HEK293 (cell line): ENCODE results near the gene PDE10A.
"Not testable (repeated sequence)": the region's sequence is repeated elsewhere in the genome, so short reads cannot be mapped to it uniquely, and the experiment has no call there.

Source experiments
- CTCF ChIA-PET: fragments of 350-600 bp; formaldehyde crosslinking; extraction: SDS; loops from one replicate; lab custom pipeline; 2021; ENCODE audit warnings: antibody characterized with exemption; lab: Yijun Ruan, JAX
- POLR2A ChIA-PET: fragments of 300-600 bp; formaldehyde crosslinking; extraction: SDS; loops from one replicate; lab custom pipeline; 2020; ENCODE audit warnings: antibody characterized with exemption, inconsistent platforms; lab: Yijun Ruan, JAX
- H3K27ac ChIP-seq: fragments of 200-500 bp; sonication (Bioruptor generic); 2 replicates; pipeline ENCODE4 v1.5.1; 2014; ENCODE audit warnings: low read depth, low read length, control low read depth, inconsistent platforms; ENCODE audit errors: extremely low read depth
- H3K36me3 ChIP-seq, 2 experiments: fragments of 200-500 bp in 1 of 2; sonication (Bioruptor generic) in 1 of 2; 1 replicate in 1 of 2; 2 replicates in 1 of 2; pipeline ENCODE4 v1.5.1; 2014 to 2017; ENCODE audit warnings: inconsistent platforms in 2 of 2, low read length in 2 of 2; ENCODE audit not compliant: control insufficient read depth in 2 of 2, insufficient read depth in 1 of 2
- H3K4me1 ChIP-seq: fragments of 200-500 bp; sonication (Bioruptor generic); 2 replicates; pipeline ENCODE4 v1.5.1; 2014; ENCODE audit warnings: mild to moderate bottlenecking, low read length, inconsistent platforms; ENCODE audit not compliant: control insufficient read depth, insufficient read depth
- H3K4me3 ChIP-seq: 2 replicates; pipeline ENCODE4 v1.5.1; 2011; ENCODE audit warnings: low read depth, mild to moderate bottlenecking, control low read depth, low read length, moderate library complexity
- H3K9me3 ChIP-seq: fragments of 200-500 bp; sonication (Bioruptor generic); 2 replicates; pipeline ENCODE4 v1.5.1; 2014; ENCODE audit warnings: low read depth, low read length, inconsistent platforms; ENCODE audit not compliant: control insufficient read depth, insufficient read depth
- KLF17 ChIP-seq: fragments of 450-650 bp; formaldehyde crosslinking; IDR thresholded peaks from 2 replicates; pipeline ENCODE4 v1.5.1; 2016; ENCODE audit warnings: missing biosample characterization, missing genetic modification characterization
- SETDB1 ChIP-seq: IDR thresholded peaks from one replicate; pipeline ENCODE4 v1.6.1; 2017; ENCODE audit warnings: mild to moderate bottlenecking, low read length, moderate library complexity, mixed read lengths; ENCODE audit not compliant: insufficient read length
- TRIM28 ChIP-seq: IDR thresholded peaks from 2 replicates; pipeline ENCODE4 v1.6.1; 2011; ENCODE audit warnings: low read length, control low read depth, borderline replicate concordance
- ZBTB26 ChIP-seq: fragments of 450-650 bp; formaldehyde crosslinking; optimal IDR thresholded peaks from 2 replicates; pipeline ENCODE3; 2016; ENCODE audit warnings: missing biosample characterization, mild to moderate bottlenecking, missing genetic modification characterization
- ZNF146 ChIP-seq: fragments of 450-650 bp; formaldehyde crosslinking; IDR thresholded peaks from 2 replicates; pipeline ENCODE4 v1.5.1; 2016; ENCODE audit warnings: missing biosample characterization, missing genetic modification characterization
- ZNF202 ChIP-seq: fragments of 450-650 bp; formaldehyde crosslinking; IDR thresholded peaks from 2 replicates; pipeline ENCODE4 v1.5.1; 2016; ENCODE audit warnings: missing biosample characterization, missing genetic modification characterization, borderline replicate concordance
- ZNF221 ChIP-seq: fragments of 450-650 bp; formaldehyde crosslinking; IDR thresholded peaks from 2 replicates; pipeline ENCODE4 v1.5.1; 2017; ENCODE audit warnings: missing biosample characterization, missing genetic modification characterization, borderline replicate concordance
- ZNF610 ChIP-seq: fragments of 450-650 bp; formaldehyde crosslinking; IDR thresholded peaks from 2 replicates; pipeline ENCODE4 v1.5.1; 2016; ENCODE audit warnings: missing biosample characterization, missing genetic modification characterization, borderline replicate concordance
- ZNF843 ChIP-seq: fragments of 450-650 bp; formaldehyde crosslinking; IDR thresholded peaks from 2 replicates; pipeline ENCODE4 v1.5.1; 2016; ENCODE audit warnings: missing biosample characterization, missing genetic modification characterization
- TF ChIP-seq, protein P1 (sequence below): fragments of 450-650 bp; formaldehyde crosslinking; IDR thresholded peaks from 2 replicates; pipeline ENCODE4 v1.5.1; 2017; ENCODE audit warnings: missing biosample characterization, missing genetic modification characterization
- TF ChIP-seq, protein P2 (sequence below): fragments of 450-650 bp; formaldehyde crosslinking; IDR thresholded peaks from 2 replicates; pipeline ENCODE4 v1.5.1; 2016; ENCODE audit warnings: missing biosample characterization, missing genetic modification characterization
- TF ChIP-seq, protein P3 (sequence below): fragments of 450-650 bp; formaldehyde crosslinking; IDR thresholded peaks from 2 replicates; pipeline ENCODE4 v1.5.1; 2016; ENCODE audit warnings: missing biosample characterization, missing genetic modification characterization
- TF ChIP-seq, protein P4 (sequence below): fragments of 450-650 bp; formaldehyde crosslinking; IDR thresholded peaks from 2 replicates; pipeline ENCODE4 v1.5.1; 2017; ENCODE audit warnings: missing biosample characterization, missing genetic modification characterization

PDE10A gene

GRCh38 chr6:165559632-165560031 is 103.4 kb downstream of the PDE10A start:
- TF ChIP-seq, protein P1, sequence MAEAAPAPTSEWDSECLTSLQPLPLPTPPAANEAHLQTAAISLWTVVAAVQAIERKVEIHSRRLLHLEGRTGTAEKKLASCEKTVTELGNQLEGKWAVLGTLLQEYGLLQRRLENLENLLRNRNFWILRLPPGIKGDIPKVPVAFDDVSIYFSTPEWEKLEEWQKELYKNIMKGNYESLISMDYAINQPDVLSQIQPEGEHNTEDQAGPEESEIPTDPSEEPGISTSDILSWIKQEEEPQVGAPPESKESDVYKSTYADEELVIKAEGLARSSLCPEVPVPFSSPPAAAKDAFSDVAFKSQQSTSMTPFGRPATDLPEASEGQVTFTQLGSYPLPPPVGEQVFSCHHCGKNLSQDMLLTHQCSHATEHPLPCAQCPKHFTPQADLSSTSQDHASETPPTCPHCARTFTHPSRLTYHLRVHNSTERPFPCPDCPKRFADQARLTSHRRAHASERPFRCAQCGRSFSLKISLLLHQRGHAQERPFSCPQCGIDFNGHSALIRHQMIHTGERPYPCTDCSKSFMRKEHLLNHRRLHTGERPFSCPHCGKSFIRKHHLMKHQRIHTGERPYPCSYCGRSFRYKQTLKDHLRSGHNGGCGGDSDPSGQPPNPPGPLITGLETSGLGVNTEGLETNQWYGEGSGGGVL (tag by site-specific recombination) = no peak
- TF ChIP-seq, protein P2, sequence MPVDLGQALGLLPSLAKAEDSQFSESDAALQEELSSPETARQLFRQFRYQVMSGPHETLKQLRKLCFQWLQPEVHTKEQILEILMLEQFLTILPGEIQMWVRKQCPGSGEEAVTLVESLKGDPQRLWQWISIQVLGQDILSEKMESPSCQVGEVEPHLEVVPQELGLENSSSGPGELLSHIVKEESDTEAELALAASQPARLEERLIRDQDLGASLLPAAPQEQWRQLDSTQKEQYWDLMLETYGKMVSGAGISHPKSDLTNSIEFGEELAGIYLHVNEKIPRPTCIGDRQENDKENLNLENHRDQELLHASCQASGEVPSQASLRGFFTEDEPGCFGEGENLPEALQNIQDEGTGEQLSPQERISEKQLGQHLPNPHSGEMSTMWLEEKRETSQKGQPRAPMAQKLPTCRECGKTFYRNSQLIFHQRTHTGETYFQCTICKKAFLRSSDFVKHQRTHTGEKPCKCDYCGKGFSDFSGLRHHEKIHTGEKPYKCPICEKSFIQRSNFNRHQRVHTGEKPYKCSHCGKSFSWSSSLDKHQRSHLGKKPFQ (tag by site-specific recombination) = no peak
- TF ChIP-seq ZNF610 = 0 out of 2 replicates have a peak, but pooled peaks have one; percentile 21
- peak; percentile 92 for TF ChIP-seq SETDB1
- TF ChIP-seq, protein P3, sequence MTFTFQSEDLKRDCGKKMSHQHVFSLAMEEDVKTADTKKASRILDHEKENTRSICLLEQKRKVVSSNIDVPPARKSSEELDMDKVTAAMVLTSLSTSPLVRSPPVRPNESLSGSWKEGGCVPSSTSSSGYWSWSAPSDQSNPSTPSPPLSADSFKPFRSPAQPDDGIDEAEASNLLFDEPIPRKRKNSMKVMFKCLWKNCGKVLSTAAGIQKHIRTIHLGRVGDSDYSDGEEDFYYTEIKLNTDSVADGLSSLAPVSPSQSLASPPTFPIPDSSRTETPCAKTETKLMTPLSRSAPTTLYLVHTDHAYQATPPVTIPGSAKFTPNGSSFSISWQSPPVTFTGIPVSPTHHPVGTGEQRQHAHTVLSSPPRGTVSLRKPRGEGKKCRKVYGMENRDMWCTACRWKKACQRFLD (tag by site-specific recombination) = no peak
- no peak for TF ChIP-seq KLF17 (tag by site-specific recombination)
- no peak for TF ChIP-seq ZNF221
- peak; percentile 78; the same call in 1 of the 2 replicates for TF ChIP-seq TRIM28
- no peak overlapping the region for H3K4me3 ChIP-seq
- H3K4me1 ChIP-seq = no peaks in the 10 kb centered on the region
- H3K9me3 ChIP-seq = no peaks in the 10 kb centered on the region
- POLR2A ChIA-PET = no interaction called here
- CTCF ChIA-PET = interaction anchor here (0.6 kb wide), 1 partner anchor 115 kb away, joined by 3 read pairs; no protein-coding TSS in a partner anchor
- H3K36me3 ChIP-seq = no peaks in the 10 kb centered on the region
- H3K27ac ChIP-seq = no peak overlapping the region

- H3K36me3 ChIP-seq, H3K4me3 ChIP-seq, H3K9me3 ChIP-seq, H3K4me1 ChIP-seq, CTCF ChIA-PET, H3K27ac ChIP-seq, POLR2A ChIA-PET: not testable (repeated sequence)
- peak; percentile 78 for TF ChIP-seq ZNF146
- TF ChIP-seq ZNF202 (tag by site-specific recombination) = 0 out of 2 replicates have a peak, but pooled peaks have one; percentile 54
Measured at GRCh38 chr6:165558097-165558496, 104.9 kb downstream of the PDE10A start.

GRCh38 chr6:165557674-165558073 is 105.4 kb downstream of the PDE10A start:
- CTCF ChIA-PET = no interaction called here

More at GRCh38 chr6:165557674-165558073, 105.4 kb downstream of the PDE10A start:
- Histone ChIP-seq H3K27ac (no peak overlapping the region), H3K9me3 (no peaks in the 10 kb centered on the region), H3K4me3 (no peak overlapping the region), H3K4me1 (peaks cover 9% of the 10 kb centered on the region; the same call in 1 of the 2 replicates), H3K36me3 (no peaks in the 10 kb centered on the region)
- POLR2A ChIA-PET = no interaction called here
- TF ChIP-seq ZNF843 (tag by site-specific recombination) = no peak
- no peak for TF ChIP-seq ZBTB26 (tag by site-specific recombination)
- TF ChIP-seq, protein P4, sequence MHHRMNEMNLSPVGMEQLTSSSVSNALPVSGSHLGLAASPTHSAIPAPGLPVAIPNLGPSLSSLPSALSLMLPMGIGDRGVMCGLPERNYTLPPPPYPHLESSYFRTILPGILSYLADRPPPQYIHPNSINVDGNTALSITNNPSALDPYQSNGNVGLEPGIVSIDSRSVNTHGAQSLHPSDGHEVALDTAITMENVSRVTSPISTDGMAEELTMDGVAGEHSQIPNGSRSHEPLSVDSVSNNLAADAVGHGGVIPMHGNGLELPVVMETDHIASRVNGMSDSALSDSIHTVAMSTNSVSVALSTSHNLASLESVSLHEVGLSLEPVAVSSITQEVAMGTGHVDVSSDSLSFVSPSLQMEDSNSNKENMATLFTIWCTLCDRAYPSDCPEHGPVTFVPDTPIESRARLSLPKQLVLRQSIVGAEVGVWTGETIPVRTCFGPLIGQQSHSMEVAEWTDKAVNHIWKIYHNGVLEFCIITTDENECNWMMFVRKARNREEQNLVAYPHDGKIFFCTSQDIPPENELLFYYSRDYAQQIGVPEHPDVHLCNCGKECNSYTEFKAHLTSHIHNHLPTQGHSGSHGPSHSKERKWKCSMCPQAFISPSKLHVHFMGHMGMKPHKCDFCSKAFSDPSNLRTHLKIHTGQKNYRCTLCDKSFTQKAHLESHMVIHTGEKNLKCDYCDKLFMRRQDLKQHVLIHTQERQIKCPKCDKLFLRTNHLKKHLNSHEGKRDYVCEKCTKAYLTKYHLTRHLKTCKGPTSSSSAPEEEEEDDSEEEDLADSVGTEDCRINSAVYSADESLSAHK = no peak
